H4 (cell line): ENCODE measurements around the gene PACSIN3. TPM values are rescaled to one million over a fixed set of nuclear protein-coding genes. Genes with fewer than 3 reads are reported as not detected.
A peak's percentile ranks its signal among the peaks of the same experiment; 100 is the strongest.
"Not testable (repeated sequence)": the region's sequence is repeated elsewhere in the genome, so short reads cannot be mapped to it uniquely, and the experiment has no call there.

Experiments
- DNase-seq: peaks from one replicate; pipeline ENCODE4 v3.0.0-alpha.2; 2015; ENCODE audit warnings: low spot score
- total RNA-seq: library from RNA; depleted of rRNA; stranded (reverse); fragments of >200 nt; shearing (Covaris generic); gene quantifications from 2 replicates; pipeline ENCODE4 v1.2.3, GENCODE V29; 2014

PACSIN3 gene
- total RNA-seq, 1 experiment from 2014 or later: 11.3 TPM

DNA sequence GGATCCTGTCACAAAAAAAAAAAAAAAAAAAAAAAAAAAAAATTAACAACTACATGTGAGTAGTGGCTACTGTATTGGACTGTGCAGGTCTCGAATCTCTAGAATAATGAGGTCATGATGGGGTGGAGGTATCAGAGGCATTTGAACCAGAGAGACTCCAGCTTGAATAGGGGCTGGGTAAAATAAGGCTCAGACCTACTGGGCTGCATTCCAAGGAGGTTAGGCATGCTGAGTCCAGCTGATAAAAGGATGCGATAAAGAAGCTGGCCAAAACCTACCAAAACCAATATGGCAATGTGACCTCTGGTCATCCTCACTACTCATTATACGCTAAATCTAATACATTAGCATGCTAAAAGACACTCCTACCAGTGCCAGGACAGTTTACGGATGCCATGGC is 5.9 kb upstream of the PACSIN3 start:
- DNase-seq: no peak

DNA sequence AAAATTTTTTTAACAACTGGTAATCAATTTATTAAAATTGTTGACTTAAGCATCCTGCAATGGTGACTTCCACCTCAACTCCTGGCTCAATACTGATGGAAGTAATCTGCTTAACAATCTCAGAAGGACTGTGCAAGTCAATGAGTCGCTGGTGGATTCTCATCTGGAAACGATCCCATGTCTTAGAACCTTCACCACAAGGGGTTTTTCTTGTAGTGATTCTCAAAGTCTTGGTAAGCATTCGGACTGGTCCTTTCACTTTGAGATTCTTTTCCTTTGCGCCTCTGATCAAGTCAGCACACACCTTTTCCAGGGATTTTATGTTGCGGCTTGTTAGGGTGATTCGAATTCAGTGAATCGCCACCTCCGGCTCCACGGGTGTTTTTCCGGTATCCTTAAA is 4.9 kb upstream of the PACSIN3 start:
- not testable (repeated sequence) for DNase-seq

DNA sequence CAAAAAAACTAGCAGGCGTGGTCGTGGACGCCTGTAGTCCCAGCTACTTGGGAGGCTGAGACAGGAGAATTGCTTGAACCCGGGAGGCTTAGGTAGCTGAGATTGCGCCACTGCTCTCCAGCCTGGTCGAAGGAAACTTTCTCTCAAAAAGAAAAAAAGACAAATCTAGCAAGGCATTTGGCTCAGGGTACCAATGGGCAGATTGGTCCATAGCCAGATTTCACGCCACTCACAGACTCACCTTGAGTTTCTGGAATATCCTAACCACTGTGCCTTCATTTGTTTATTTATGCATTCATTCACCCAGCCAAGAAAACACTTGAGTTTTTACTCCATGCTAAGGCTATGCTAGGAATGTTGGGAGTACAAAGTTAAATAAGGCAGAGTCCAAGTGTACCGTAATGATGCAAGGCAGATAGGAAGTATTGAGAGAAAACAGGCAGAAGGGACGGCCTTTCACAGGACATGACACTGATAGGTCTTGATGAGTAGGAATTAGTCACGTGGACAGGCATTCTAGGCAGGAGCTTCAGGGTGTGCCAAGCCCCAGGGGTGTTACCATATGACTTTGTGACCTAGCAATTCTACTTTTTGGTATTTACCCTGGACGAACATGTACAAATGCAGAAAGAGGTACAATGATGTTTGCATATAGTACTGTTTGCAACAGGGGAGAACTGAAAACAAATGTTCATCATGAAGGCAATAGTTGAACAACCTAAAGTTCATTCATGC is 3.0 kb upstream of the PACSIN3 start:
- DNase-seq: peak; percentile 62

DNA sequence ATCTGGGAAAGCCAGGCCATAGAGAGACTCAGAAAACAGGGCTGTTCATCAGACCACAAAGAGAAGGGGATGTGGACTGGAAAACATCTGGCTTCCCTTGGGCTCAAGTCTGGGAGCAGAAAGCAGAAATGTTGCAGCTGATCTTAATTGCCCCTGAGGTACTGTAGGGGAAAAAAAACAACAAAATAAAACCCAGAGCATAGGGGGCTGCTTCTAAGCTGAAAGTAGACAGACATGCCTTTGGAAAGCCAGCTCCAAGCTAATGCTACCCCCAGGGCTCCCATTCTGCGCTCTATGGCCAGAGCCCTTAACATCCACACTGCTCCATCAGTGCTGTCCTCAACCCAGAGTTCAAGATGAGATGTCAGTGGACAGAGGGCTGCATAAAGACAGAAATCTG is 2.0 kb upstream of the PACSIN3 start:
- no peak for DNase-seq

DNA sequence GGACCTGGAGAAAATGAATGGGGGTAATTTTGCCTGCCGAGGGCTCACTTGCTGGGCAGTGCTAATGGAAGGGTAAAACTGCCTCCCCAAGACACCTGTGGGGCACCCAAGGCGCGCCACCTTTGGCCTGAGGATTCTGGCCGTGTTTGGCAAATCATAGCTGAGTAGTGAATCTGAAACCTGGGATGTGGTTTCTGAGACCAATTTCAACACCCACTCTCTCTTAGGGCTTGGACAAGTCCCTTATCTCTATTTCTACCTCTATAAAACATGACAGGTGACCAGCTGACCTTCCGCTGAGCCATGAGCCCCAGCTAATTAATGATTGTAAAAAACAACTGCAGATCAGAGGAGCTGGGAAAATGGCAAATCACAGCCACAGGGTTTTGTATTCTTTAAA is 1.5 kb upstream of the PACSIN3 start:
- DNase-seq: no peak

DNA sequence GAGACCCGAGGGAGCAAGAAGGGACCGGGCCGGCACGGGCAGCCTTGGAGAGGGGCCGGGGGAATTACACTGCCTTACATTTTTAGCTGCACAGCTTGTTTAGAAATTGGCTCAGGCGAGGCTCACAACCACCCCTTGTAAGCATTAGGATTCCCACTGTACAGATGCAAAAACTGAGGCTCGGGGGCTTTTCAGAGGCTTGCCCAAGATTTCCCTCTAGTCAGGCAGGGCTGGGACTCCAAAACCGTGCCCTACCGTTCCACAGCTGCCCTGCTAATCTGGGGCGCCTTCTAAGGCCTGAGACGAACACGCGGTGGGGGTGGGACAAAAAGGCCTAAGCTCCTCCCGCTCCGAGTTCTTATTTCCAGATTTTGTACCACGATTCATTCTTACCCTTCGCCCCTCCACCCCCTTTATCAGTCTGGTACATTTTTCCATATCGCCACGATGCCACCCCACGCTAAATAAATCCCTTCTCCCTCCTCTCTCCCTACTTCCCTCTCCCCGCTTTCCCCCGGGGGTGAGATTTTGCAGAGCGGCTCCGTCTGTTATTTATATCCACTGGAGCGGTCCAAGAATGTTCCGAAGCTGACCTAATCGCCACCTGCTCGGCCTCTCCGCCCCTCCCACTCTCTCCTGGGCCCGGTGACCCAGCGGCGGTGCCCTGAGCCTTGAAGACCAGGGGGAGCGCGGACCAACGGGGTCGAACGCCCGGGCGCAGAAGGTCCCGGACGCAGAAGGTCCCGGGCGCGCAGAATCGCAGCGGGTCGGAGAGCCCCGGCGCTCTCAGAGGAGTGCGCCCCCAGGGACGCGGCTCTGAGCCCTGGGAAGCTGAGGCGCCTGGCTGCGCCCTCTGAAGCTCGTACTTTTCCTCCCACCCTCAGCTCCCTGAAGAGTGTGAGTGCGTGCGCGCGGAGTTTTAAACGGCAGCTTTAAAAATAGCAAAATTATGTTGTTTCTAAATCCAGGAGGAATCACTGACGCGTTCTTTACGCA is 764 bp upstream of the PACSIN3 start:
- DNase-seq: no peak

DNA sequence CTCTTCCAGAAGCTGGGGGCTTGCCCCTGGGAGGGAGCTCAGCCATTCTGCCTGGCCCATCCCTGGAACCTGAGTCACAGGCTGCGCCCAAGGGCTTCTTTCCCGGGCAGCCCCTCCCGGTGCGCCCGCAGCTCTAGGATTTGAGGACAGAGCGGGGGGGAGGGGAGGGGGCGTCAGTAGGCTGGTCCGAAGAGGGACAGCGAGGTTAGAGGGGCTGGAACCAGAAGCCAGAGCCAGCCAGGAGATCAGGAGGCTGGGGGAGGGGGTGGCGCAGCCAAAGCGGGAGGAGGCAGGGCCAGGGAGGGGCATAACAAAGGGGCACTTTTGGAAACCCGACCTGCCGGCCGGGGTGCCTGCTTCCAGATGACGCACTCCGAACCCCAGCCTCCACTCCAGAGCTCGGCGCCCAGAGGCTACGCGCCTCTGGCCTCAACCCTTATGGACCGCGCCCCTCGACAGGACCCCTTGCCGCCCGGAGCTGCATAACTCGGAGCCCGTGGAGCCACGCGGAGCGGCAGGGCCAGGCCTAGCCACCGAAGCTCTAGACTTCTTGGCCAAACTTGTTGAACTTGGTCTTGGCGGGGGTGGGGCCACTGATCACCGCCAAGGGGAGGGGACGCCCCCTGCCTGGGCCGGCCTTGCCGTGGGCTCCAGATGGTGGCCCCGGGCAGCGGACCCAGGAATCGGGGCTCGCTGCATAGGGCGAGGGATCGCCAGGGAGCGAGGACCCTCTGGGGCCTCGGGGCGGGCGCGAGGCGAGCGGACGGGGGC is 744 bp downstream of the PACSIN3 start:
- no peak for DNase-seq

DNA sequence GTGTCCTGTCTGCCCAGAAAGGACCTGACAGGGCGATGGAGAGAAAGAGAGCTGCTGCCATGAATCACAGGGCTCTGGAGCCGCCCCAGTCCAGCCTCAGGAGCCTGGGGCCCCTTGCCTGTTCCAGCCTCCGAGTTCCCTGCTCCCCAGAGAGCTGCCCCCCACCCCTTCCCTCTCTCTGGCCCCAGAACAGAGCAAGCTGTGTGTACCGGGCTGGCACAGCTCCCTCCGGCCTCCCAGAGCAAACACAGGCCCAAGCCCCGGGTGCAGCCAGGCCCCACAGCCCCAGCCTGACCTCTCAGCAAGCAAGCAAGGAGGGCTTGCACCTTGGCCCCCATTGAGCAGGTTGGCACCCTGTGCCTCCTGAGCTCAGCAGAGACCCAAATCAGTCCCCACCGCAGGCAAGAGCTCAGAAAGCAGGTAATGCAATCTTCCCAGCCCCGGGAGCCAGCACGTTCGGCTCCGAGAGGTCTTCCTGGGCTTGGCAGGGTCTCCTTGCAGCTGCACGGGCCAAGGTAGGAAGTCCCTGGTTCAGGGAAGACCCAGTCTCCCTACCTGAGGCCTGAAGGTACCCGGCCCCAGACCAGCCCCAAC is 1.4 kb downstream of the PACSIN3 start:
- DNase-seq: no peak

DNA sequence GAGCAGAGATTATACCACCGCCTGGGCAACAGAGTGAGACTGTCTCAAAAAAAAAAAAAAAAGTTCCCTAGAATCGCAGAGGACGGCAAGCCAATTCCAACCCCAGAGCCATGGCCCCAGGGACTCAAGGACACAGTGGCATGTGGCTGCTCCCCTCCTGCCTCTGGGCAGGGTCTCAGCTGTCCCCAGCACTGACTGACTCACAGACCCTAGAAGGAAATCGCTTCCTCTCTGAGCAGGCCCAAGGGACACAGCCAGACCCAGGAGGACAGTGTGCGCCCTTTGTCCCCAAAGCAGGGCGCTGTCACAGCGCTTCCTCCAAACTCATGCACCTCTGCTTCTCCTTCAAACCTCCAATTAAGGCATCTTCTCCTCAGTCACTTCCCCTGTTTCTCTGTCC is 2.3 kb downstream of the PACSIN3 start:
- DNase-seq: no peak

DNA sequence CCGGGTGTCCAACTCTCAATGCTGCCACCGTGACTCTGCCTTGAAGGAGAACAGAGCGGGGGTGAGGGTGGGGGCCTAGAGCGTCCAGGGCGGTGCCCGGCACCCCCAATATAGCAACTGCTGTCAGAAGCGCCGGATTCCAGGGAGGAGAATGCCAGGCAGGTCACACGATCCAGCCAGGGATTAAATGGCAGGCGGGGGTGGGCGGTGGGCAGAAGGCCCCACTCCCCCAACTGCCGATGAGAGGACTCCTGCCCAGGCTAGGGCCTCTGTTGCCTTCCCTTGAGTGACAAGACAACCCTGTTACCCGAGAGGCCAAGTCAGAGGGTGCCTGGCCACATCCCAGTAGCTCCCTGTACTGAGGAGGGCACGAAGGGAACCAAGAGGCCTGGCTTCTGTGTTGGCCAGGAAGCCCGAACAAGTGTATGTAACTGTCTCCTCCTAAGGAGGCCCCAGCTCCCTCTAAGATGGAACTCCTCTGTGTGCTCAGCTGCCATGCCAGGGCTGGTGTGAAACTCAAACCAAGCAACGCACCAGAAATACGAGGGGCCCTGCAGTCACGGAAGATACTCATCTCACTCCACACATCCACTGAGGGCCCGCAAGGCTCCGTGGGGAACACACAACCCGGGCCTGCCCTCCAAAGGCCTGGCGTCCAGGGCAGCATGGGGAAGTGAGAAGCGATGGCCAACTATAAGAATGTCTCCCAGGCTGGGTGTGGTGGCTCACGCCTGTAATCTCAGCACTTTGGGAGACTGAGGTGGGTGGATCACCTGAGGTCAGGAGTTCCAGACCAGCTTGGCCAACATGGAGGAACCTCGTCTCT is 3.0 kb downstream of the PACSIN3 start:
- DNase-seq: no peak

DNA sequence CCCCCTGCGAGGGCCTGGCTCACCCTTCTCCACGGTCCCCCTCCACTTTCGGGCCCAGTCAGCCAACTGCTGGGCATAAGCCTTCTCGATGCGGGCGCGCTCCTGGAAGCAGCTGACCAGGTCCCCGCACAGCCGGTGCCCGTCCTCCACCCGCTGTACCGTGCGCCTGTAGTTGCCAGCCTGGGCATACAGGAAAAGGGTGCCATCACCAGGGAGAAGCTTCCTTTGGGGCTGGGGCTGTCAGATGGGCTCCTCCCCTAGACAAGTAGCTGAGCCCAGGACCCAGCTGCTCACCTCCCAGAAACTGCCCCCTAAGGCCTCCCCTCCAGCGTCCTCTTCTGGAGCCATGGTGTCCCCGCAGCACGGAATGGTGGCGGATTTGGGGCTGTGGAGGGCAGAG is 3.9 kb downstream of the PACSIN3 start:
- DNase-seq: no peak

DNA sequence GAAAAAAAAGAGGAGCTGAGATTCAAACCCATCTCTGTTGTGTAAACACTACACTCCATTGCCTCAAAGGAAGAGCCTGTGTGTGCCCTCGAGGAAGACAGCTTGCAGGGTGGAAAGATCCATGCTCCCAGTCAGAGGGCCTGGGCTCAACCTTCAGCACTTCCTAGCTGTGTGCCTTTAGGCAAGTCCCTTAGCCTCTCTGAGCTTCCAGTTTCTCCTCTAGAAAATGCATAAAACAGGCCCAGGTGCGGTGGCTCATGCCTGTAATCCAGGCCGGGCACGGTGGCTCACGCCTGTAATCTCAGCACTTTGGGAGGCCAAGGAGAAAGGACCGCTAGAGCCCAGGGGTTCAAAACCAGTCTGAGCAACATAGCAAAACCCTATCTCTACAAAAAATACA is 5.0 kb downstream of the PACSIN3 start:
- no peak for DNase-seq

DNA sequence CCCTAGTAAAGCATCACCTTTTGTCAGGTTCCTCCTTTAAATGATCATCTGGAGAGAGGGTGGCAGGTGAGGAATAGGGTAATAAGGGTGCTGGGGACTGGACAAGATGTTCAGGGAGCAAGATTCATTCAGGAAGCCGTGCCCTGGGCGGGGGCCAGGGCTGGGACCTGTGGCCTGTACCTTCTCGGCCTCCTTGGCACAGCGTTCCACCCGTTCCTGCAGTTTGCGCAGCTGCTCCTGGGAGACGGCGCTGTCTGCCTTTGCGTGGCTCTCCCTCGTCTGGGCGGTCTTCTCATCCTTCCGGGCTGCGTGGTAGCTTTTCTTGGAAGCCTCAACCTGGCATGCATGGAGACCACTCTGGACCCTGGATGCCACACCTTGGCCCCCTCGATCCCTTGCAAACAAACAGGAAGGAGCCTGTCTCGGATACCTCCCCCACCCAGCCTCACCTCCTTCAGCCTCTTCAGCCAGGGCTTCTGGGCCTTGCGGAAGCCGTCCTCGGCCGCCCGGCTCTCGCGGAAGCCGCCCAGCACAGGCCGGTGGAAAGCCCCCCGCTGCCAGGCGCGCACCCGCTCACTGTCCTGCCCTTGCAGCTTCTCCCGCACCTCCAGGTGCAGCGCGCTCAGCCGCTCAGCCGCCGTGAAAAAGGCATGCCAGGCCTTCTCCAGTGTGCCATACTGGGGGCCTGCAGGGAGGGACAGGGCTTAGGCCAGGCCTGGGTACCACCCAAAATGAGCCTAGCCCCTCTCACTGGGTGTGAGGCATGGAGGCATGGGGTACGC is 6.0 kb downstream of the PACSIN3 start:
- no peak for DNase-seq

DNA sequence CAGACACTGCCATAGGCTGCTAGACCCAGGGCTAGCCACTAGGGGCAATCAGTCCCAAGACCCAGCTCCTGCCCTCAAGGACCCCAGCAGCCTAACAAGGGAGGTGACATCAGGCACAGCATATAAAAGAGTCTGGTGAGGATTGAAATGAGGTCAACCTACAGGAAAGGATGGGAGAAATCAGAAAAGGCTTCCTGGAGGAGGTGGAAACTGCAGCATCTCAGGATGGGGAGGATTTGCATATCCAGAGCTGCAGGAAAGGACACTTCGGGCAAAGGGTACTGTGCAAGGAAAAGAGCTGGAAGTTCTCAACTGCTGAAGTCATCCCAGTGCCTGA is 6.6 kb downstream of the PACSIN3 start:
- DNase-seq: no peak

DNA sequence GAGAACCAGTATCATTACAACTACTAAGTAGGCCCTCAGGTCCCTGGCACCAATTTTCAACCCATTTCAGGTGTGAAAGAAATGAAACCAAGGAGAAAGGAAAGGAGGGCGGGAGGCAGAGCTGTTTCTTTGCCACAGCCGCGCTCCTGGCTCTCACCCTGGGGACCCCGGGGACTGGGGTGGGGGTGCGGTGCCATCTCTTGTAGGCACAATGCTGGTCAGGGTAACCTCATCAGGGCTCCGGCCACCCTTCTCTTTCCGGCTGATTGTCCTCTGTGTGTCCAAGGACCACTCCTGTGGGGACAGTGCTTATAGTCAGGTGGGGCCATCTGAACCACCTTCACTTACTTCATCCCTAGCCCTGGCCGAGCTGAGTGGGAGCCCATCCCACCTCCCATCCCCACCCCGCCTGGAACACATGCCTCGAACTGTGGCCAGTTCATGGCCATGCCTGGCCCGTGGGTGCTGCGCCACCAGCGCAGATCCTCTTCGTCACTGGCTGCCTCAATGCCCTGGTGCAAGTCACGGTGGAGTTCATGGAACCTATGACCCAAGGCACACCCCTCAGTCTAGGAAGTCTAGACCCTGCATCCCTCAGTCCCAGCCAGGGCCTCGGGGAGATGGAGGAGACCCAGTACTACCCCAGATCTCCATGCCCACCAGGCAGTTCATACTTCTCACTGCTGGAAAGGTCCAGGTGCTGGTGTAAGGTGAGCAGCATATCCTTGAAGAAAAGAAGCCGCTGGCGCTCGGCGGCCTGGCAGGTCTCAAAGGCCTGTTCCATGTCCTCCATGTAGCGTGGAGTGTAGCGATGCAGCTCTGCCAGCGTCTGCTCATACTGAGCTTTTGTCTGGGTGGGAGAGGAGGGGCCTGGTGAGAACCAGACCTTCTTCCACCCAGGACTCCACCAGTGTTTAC is 7.2 kb downstream of the PACSIN3 start:
- no peak for DNase-seq

DNA sequence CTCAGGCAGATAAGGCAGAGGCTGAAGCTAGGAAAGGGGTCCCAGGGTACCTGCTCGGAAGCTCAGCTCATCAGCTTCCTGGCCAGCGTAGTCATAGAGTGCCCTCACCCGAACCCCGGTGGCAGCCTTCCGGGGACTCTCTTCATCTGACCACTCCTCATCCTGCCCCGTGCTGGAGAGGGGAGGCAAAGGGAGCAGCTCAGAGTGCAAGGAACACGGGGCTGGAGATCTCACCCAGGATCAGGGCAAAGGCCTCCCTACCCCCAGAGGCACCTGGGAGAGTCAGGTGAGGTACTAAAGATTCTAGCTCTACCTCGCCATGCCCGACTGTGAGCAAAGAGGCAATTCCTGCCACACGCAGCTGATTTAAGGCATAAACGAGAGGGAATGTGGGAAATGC is 7.9 kb downstream of the PACSIN3 start:
- no peak for DNase-seq

DNA sequence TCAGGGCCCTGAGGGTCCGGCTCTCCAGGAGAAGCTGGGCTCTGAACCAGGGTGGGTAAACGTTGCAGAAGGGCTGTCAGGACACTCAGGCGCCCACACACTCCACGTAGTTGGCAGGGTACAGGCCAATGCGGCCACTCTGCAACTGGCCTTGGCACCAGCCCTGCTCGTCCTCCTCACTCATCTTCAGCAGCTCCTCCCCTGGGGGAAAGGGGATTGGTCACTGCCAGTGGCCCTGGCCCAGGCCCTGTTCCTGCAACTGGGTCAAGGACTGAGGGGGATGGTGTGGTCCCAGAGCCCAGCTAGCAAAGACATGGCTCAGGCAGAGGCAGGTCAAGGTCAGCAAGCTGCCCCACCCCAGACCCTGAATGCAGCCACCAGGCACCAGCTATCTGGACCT is 8.4 kb downstream of the PACSIN3 start:
- no peak for DNase-seq

DNA sequence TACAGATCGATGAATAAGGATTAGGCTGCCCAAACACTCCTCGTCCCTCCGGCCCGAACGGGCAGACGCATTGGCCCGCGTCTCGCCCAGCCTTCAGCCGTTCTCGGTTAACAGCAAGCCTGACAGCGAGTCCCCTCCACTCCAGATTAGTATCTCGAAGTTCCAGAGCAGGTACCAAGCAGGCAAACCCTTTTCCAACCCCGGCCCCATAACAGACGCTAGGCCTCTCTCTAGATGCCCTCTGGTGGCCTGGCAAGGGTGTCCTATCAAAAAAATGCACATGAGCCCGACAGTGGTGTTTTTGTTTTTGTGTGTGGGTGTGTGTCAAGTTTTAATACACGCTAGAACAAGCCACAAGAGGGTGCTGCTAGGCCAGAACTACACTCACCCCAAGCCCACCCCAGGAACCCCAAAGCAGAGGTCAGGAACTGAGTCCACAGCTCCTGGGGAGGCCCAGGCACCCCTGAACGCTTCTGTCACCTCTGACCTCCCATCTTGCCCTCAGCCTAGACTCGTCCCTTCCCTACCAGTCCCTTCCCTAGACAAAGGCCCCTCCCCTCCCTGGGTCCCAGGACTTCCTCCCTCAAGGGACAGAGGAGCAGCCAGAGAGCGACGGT is 8.9 kb downstream of the PACSIN3 start:
- peak; percentile 65 for DNase-seq
